ENCODE data around the gene SLC13A3. TPM values are rescaled to one million over a fixed set of nuclear protein-coding genes. Genes with fewer than 3 reads are reported as not detected.

The SLC13A3 gene
- total RNA-seq, 1 donor, result 3.0 TPM

DNA sequence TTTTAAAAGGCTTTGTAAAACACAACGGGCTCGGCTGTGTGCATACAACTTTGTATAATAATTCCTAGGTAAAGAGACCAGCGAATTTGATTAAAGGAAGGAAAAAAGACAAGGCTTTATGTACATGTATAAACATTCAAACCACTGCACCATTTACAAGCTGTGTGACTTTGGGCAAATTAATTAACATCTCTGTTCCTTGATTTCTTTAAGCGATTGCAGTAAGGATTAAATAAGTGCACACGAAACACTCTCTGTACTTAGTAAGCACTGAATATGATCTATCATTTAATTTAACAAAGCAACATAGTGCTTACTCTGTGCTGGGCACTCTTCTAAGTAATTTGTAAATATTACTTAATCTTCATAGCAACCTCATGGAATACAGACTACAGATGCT is 81.3 kb downstream of the SLC13A3 start:
- no peak for DNase-seq (ENCODE audit: low read depth)
- no peak overlapping the region for H3K4me3 ChIP-seq (ENCODE audit: low read depth, low read length)
- TF ChIP-seq, protein P1, sequence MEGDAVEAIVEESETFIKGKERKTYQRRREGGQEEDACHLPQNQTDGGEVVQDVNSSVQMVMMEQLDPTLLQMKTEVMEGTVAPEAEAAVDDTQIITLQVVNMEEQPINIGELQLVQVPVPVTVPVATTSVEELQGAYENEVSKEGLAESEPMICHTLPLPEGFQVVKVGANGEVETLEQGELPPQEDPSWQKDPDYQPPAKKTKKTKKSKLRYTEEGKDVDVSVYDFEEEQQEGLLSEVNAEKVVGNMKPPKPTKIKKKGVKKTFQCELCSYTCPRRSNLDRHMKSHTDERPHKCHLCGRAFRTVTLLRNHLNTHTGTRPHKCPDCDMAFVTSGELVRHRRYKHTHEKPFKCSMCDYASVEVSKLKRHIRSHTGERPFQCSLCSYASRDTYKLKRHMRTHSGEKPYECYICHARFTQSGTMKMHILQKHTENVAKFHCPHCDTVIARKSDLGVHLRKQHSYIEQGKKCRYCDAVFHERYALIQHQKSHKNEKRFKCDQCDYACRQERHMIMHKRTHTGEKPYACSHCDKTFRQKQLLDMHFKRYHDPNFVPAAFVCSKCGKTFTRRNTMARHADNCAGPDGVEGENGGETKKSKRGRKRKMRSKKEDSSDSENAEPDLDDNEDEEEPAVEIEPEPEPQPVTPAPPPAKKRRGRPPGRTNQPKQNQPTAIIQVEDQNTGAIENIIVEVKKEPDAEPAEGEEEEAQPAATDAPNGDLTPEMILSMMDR (IDR thresholded peaks at IDR 0.05; ENCODE audit: insufficient read depth, low read length), result no peak

DNA sequence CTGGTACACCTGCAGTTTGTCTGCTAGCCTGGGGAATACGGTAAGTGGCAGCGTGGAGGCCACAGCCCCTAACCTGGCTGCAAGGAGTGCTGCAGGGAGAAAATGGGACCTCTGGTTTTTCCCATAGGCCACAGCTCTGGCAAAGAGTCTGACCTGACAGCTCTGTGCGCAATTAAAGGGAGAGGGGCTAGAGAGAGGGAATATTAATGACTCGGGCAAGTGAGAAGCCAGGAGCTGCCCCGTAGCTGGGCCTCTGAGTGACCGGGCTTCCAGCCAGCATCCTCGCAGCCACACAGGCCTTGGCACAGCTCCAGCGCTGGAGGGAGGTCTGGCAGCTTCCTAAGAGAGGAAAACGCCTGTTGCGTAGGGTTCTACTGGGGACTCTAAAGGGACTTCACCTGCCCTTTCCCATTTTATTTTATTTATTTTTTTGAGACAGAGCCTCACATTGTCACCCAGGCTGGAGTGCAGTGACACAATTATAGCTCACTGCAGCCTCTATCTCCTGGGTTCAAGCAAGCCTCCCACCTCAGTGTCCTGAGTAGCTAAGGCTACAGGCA is 82.6 kb downstream of the SLC13A3 start:
- peak; percentile 60 for DNase-seq (ENCODE audit: low read depth)
- H3K4me3 ChIP-seq (ENCODE audit: low read depth, low read length), result no peak overlapping the region
- TF ChIP-seq, protein P1 (IDR thresholded peaks at IDR 0.05; ENCODE audit: insufficient read depth, low read length), result no peak

DNA sequence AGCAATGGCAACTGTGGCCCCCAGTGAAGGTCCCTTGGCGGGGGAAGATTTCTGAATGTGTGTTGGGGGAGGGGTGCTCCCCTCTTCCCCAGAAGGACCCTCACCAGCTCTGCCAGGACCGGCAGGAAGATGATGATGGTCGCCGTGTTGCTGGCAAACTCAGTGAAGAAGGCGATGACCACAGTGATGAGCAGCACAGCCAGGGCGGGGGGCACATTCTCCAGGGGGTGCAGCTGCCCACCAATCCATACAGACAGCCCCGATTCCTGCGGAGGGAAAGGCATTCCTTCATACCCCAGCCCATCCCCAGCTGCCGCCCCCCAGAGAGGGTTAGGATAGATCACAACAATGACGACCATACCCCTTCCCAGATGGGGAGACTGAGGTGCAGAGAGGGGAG is 85.1 kb downstream of the SLC13A3 start:
- TF ChIP-seq, protein P1 (IDR thresholded peaks at IDR 0.05; ENCODE audit: insufficient read depth, low read length), result no peak
- H3K4me3 ChIP-seq (ENCODE audit: low read depth, low read length), result no peak overlapping the region
- no peak for DNase-seq (ENCODE audit: low read depth)

DNA sequence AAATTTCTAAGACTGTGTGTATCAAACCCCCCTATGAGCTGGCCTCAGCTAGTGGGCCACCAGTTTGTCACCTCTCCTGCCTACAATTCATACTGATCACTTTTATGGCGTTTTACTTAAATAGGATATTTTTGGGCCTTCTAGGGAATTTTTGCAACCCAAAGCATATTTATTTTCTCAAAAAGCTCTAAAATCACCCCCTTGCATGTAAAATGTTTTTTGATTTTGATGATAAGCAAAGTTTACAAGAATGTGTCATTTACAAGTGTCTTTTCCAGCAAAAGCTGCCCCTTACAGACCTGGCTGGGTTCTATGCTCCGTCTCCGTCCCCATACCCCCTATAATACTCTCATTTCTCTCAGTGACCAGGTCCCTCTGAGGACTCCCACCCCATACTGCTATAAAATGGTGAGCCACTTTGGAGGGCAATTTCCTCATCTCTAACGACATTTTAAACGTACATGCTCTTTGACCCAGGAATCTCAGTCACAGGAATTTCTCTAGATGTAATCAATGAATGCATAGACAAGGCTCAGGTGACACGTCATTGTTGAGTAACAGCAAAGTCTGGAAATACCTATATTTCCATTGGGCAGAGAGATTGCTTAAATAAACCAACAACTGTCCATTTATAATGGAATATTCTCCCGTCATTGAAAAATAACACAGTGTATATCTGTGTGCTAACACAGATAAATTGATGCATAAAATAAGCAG is 86.9 kb downstream of the SLC13A3 start:
- no peak overlapping the region for H3K4me3 ChIP-seq (ENCODE audit: low read depth, low read length)
- no peak for DNase-seq (ENCODE audit: low read depth)
- TF ChIP-seq, protein P1 (IDR thresholded peaks at IDR 0.05; ENCODE audit: insufficient read depth, low read length), result no peak

DNA sequence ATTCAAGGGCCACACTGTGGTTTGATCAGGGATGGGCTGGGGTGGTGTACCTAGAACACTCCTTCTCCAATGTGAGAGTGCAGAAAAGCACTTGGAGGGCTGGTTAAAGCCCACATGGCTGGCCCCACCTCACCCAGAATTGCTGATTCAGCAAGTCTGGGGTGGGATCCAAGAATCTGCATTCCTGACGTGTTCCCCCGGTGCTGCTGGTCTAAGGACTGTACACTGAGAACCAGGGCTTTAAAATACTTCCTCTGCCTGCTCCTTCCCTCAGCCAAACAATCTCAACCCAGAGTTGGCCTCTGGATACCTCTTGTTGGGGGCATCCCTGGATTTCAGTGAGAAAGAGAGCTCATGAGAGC is 87.4 kb downstream of the SLC13A3 start:
- DNase-seq (ENCODE audit: low read depth), result no peak
- TF ChIP-seq, protein P1 (IDR thresholded peaks at IDR 0.05; ENCODE audit: insufficient read depth, low read length), result no peak
- H3K4me3 ChIP-seq (ENCODE audit: low read depth, low read length), result no peak overlapping the region

DNA sequence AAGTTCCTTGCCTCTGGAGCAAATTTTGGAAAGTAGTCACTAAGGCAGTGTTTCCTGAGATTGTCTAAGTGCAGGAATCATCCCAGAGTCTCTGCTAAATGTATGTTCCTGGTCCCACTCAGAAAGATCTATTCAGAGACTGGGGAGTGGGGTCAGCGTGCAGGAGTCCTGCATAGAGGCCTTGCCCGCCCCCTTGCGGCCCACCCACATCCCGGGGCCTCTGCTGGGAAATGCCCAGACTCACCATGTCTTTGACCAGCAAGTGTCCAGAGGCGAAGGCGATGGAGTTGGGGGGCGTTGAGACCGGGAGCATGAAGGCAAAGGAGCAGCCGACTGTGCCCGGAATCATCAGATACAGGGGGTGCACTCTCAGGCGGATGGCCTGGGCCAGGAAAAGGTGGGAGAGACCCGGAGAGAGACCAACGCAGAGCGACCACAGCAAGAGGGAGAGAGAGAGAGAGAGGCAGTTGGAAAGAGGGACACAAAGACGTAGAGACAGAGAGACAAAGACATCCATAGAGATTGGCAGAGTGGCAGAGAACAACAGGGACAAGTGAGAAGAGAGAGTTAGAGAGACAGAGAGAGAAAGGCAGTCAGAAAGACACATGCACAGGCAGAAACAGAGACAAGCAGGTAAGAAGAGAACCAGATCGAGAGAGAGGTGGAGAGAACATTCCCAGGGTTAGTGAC is 87.9 kb downstream of the SLC13A3 start:
- no peak overlapping the region for H3K4me3 ChIP-seq (ENCODE audit: low read depth, low read length)
- TF ChIP-seq, protein P1 (IDR thresholded peaks at IDR 0.05; ENCODE audit: insufficient read depth, low read length), result no peak
- DNase-seq (ENCODE audit: low read depth), result no peak
